HG03095 (cell line): ENCODE measurements around the gene FIZ1.

Experiments
- ATAC-seq: cut with Tn5 transposase; IDR thresholded peaks from one replicate; pipeline ENCODE4 v1.9.1; 2021; ENCODE audit warnings: moderate library complexity; ENCODE audit not compliant: unreplicated experiment

FIZ1 gene, protein sequence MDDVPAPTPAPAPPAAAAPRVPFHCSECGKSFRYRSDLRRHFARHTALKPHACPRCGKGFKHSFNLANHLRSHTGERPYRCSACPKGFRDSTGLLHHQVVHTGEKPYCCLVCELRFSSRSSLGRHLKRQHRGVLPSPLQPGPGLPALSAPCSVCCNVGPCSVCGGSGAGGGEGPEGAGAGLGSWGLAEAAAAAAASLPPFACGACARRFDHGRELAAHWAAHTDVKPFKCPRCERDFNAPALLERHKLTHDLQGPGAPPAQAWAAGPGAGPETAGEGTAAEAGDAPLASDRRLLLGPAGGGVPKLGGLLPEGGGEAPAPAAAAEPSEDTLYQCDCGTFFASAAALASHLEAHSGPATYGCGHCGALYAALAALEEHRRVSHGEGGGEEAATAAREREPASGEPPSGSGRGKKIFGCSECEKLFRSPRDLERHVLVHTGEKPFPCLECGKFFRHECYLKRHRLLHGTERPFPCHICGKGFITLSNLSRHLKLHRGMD

DNA sequence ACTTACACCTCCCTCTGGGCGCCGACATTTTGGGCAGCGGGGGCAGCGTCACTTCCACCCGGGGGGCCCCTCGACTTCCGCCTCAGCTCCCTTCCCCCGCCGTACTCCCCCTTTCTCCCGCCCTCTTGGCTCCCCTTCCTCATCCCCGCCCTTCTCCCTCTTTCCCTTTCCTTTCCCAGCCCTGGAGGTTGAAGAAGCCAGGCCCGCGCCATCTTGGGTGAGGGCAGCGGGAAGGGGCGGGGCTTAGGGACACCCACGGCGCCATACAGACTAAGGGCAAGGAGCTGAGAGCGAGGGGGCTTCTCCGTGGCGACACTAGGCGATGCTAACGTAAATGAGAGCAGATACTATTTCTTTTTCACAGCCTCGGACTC is at the start of gene FIZ1:
TSS of gene FIZ1 (minus strand) at position 50 of the 374 bp plus-strand sequence. CDS start 1,652 bp downstream, outside the sequence.
- peak; percentile 38 for ATAC-seq

DNA sequence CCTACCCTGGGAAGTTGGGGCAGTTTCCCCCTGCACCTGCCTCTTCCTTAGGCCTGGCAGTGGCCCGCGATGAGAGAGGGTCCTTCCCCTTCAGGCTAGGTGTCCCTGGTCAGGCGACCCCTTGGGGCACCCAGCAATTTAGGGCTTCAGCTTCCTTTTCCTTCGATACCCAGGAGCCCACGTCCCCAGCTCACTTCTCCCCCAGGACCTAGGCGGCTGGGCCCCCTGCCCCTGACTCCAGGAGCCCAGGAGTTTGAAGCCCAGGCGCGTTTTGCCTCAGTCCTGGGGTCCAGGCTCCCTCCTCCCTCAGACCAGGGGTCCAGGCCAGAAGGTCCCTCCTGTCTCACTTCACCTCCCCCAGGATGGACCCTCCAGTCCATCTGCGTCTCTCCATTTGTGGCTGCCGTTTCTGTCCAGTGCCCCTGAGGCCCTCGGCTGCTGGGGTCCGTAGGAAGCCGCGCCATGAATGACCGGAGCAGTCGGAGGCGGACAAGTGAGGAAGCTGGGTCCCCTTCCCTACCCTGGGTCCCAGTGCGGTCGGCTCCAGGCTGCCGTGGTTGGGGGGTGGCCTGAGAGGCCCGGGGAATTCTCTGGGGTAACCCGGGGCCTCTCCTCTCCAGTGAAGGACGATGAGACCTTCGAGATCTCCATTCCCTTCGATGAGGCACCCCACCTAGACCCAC is 49.4 kb upstream of the FIZ1 start:
- ATAC-seq = no peak

DNA sequence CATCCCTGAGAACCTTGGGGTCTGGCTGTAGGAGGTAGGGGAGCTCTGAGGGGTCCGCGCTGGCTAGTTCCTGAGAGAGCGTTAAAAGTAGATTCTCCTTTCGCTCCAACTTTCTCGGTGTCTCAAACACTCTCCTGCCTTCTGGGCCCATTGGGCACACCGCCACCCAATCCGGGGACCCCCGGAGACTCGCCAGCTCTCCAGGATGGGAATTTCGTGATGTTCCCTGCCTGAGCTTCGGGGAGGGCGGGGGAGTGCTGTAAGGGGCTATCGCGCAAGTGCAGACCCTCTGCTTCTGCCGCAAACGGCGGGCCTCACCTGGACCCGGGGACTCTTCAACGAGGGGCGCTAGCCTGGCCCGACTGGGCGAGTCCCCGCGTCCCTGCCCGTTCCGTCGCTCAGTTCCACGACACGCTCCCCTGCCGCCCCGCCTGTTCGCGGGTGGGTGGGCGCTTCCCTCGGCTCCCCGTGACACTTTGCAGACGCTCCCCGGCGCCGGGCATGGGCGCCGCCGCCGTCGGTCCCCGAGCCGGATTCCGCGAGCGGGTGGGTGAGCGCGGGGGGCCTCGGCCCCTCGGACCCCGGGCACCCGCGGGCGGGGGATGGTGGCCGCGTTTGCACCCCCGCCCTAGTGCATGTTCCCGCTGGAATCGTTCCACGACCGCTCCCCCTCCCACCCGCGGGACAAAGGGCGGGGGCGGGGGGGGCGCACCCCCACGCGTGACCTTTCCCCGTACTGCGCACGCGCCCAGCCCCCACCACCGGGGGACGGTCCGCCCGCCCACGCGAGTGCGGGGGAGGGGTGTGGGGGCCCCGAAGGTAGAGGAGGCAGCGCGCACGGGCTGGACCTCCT is 48.6 kb upstream of the FIZ1 start, which contains the start of gene CCDC106:
TSS of gene CCDC106 (plus strand) at position 481 of the 853 bp plus-strand sequence. CDS start 835 bp downstream, outside the sequence.
- no peak for ATAC-seq

- ATAC-seq = no peak
These were observed 47.8 kb upstream of the FIZ1 start for GRCh38 chr19:55646889-55647731.

GRCh38 chr19:55645512-55645881 is 46.2 kb upstream of the FIZ1 start:
- ATAC-seq = no peak

DNA sequence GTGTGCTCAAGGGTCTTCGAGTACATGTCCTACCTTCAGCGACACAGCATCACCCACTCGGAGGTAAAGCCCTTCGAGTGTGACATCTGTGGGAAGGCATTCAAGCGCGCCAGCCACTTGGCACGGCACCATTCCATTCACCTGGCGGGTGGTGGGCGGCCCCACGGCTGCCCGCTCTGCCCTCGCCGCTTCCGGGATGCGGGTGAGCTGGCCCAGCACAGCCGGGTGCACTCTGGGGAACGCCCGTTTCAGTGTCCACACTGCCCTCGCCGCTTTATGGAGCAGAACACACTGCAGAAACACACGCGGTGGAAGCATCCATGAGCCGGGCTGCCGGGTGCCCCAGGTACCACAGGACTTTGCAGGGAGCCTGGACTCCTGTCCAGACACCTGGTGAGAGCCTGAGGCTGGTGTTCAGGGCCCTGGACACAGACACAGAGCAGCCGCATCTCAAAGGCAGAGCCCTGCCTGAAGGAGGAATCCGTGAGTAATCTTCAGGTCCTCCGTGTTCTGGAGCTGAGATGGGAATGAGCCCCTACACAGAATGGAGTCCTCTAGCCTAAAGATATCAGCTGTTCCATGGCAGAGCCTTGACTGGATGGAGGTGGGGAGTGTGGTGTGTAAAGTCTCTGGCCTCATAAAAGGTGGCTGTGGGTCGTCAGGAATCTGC is 45.7 kb upstream of the FIZ1 start:
- ATAC-seq = no peak

GRCh38 chr19:55644191-55644833 is 45.0 kb upstream of the FIZ1 start:
- ATAC-seq = no peak

GRCh38 chr19:55643887-55644176 is 44.5 kb upstream of the FIZ1 start:
- ATAC-seq = no peak

- no peak for ATAC-seq
These were observed 43.9 kb upstream of the FIZ1 start, which contains the start of gene ZNF581 for GRCh38 chr19:55643003-55643886. ZNF581 (plus strand) TSS chr19:55643649; CDS start chr19:55644572, 923 bp downstream.

GRCh38 chr19:55642153-55643002 is 43.1 kb upstream of the FIZ1 start:
- no peak for ATAC-seq

DNA sequence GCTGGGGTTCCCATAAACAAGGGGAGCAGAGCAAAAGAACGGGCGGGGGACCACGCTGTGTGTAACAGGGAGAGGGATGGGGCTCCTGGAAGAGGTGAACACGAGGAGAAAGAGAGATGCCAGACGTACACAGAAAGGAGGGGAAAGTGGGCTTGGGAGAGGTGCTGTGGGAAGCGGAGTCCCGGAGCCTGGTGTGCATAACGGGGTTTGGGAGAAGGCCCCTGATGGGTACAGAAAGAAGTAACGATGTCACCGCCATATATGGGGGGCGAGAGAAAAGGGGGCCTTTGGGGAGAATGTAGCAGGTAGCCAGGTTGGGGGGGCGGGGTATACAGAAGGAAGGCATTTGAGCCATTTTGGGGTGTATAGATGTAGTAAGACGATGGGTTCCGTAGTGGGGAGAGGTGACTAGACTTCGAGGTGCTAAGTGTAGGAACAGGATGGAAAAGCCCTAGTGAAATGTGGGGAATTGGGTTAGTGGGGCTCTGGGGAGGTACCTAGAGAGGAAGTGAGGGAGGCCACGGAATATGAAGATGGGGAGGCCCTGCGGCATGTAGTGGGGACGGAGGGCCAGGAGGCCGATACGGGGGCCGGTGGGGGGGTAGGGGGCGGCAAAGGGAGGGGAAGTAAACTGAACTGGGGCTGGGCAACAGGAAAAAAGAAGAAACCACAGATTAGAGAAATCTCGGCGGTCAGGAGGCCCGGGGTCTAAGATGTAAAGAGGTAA is 42.3 kb upstream of the FIZ1 start:
- no peak for ATAC-seq

DNA sequence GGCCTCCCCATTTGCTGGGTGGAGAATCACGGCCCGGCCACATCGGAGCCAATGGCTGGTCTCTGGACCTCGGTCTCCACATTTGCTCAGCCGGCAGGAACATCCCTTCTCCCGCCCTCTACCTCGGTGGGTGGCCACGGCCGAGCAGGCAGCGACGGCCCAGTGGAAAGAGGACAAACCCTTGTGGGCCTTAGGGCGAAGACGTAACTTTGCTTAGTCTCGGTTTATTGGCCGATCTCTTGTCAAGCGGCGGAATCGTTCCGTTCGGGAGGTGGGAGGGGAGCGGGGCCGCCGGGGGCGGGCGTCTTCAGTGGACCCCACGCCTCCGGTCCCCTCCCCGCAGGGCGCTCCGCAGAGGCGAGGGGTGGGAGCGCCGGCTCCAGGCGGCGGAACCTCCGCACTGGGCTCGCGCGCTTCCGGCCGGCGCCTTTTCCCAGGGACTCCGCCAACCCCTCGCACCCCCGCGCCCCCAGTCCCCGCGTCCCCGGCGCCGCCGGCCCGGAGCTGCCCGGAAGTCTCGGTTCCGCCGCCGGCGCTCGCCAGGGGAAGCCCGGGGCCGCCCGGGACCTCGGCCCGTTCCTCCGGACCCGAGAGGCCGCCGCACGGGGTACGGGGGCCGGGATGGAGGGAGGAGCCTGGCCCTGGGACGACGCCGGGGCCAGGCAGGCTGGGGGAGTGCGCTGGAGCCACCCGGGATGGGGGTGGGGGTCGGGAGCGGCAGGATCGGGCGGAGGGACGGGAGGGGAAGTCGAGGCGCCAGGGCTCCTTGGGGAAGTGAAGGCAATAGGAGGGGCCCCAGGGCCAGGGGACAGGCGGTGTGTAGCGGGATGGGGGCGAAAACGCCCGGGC is 41.5 kb upstream of the FIZ1 start, which contains the start of gene ZNF580:
TSS of gene ZNF580 (plus strand) at position 426 of the 849 bp plus-strand sequence. CDS start 1,507 bp downstream, outside the sequence.
- ATAC-seq = no peak

DNA sequence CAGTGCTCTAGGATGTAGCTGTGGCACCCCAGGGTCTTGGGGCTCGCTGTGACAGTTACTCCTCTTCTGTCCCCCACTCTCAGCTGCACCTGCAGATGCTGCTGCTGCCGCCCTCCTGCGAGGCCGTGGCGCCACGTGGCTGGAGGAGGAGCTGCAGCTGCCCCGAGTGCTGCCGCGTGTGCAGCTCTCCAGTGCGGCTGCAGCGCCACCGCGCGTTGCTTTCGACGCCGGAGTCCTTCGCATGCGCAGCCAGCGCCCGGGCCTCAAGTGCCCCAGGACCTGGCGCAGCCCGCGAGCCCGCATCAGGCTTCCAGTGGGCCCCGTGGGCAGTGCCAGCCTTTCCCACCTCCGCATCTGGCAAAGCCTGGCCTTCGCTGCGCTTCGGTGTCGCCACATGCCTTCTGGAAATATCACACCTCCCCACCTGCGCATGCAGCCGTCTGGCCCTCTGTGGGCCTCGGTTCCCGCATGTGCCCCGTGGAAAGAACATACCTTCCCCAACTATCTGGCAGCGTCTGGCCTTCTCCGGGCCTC is 40.8 kb upstream of the FIZ1 start:
- no peak for ATAC-seq

DNA sequence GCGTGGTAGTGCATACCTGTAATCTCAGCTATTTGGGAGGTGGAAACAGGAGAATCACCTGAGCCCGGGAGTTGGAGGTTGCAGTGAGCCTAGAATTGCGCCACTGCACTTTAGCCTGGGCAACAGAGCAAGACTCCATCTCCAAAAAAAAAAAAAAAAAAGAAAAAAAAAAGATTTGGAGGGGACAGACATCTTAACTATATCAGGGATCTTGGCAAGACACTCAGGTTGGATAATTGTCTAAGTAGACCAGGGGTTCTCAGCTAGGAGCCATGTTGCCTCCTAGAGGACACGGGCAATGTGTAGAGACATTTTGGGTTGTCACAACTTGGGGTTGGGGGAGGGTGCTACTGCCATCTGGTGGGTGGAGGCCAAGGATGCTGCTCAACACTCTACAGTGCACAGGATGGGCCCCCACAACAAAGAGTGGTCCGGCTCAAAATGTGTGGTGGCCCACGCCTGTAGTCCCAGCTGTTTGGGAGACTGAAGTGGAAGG is 39.6 kb upstream of the FIZ1 start:
- ATAC-seq = no peak

- ATAC-seq = no peak
These were observed 38.2 kb upstream of the FIZ1 start for GRCh38 chr19:55637534-55637933.
